ENCODE results near the gene GOLGA6L9.
"Not testable (repeated sequence)": the region's sequence is repeated elsewhere in the genome, so short reads cannot be mapped to it uniquely, and the experiment has no call there.

DNA sequence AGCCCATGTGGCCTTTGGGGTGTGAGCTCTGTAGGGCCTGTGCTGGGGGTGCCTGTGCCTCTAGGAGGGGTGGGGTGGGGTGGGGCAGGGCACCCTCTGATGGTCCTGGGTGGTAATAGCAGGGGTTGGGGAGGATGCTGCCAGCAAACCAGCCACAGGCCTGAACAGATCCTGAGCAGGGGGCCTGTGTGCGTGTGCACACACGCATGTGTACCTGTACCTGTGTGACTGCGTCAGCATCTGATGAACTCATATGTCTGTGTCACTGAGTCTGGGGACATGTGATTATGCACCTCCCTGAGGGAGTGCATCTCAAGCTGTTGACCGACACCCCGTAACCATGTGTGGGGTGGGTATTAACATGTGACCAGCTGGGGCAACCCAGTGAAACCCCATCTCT, 36.0 kb downstream of the GOLGA6L9 start:
- TF ChIP-seq TAF1 (IDR thresholded peaks at IDR 0.05; ENCODE audit: borderline replicate concordance, low read depth, low read length); POLR2A (IDR thresholded peaks at IDR 0.05; ENCODE audit: low read depth, low read length): not testable (repeated sequence)

All from GM12892 (cell line).